SU-DHL-6 (cell line): ENCODE results near the gene STARD5.

Experiments
- EZH2phosphoT487 ChIP-seq: fragments of 200-600 bp; sonication (generic), shearing (Covaris generic); conservative IDR thresholded peaks from 2 replicates; pipeline ENCODE4 v1.6.1; 2018; ENCODE audit warnings: mild to moderate bottlenecking, antibody characterized with exemption, low read length, moderate library complexity, mixed read lengths
- TF ChIP-seq, protein P1 (sequence below): fragments of 200-600 bp; sonication (generic); IDR thresholded peaks from one replicate; pipeline ENCODE4 v1.5.1; 2017; ENCODE audit warnings: antibody characterized with exemption, mild to moderate bottlenecking, low read length, moderate library complexity; ENCODE audit not compliant: insufficient read depth, poor library complexity, severe bottlenecking

DNA sequence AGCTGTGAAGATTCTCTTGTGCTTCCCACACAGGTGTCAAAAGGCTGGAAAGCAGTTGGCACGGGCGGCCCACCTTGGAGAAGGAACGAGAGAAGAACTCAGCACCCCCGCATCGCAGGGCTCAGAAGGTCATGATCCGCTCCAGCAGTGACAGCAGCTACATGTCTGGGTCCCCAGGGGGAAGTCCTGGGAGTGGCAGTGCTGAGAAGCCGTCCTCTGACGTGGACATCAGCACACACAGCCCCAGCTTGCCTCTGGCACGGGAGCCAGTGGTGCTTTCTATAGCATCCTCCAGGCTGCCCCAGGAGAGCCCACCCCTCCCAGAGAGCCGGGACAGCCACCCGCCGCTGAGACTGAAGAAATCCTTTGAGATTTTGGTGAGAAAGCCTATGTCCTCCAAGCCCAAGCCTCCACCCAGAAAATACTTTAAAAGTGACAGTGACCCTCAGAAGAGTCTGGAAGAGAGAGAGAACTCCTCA is 31.4 kb downstream of the STARD5 start:
- TF ChIP-seq, protein P1, sequence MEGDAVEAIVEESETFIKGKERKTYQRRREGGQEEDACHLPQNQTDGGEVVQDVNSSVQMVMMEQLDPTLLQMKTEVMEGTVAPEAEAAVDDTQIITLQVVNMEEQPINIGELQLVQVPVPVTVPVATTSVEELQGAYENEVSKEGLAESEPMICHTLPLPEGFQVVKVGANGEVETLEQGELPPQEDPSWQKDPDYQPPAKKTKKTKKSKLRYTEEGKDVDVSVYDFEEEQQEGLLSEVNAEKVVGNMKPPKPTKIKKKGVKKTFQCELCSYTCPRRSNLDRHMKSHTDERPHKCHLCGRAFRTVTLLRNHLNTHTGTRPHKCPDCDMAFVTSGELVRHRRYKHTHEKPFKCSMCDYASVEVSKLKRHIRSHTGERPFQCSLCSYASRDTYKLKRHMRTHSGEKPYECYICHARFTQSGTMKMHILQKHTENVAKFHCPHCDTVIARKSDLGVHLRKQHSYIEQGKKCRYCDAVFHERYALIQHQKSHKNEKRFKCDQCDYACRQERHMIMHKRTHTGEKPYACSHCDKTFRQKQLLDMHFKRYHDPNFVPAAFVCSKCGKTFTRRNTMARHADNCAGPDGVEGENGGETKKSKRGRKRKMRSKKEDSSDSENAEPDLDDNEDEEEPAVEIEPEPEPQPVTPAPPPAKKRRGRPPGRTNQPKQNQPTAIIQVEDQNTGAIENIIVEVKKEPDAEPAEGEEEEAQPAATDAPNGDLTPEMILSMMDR: no peak
- no peak for TF ChIP-seq EZH2phosphoT487
